ENCODE measurements around the gene MYO9A. TPM values are rescaled to one million over a fixed set of nuclear protein-coding genes. Genes with fewer than 3 reads are reported as not detected.
A peak's percentile ranks its signal among the peaks of the same experiment; 100 is the strongest.

Gene MYO9A
- total RNA-seq, 3 donors from 2014 or later, result 40.0 to 79.3 (median 41.8) TPM

DNA sequence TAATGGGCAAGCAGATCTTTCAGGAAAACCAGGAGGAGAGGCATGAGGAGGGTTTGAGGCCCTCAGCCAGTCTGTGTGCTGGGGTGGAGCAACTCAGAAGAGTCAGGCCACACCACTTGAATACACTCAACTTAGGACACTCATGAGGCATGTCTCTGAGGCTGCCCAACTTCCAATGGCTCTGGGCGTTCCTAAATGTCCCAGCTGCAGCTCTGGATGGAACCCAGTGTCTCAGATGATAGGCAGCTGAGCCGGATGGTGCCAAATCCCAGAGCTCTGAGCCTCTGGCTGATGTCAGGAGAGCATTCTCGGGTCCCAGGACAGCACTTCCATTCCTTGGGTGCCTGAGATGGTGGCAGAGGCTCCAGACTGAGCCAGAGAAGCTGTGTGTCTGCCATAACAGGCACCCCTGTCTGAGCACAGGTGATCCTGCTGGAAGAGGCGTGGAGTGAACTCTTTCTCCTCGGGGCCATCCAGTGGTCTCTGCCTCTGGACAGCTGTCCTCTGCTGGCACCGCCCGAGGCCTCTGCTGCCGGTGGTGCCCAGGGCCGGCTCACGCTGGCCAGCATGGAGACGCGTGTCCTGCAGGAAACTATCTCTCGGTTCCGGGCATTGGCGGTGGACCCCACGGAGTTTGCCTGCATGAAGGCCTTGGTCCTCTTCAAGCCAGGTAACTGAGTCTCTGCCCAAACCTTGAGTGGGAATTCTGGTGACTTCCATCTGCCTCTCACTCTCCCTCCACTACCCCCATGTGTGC, 304.8 kb downstream of the MYO9A start:
- intact Hi-C loops (cut with DNase I, micrococcal nuclease), result no loop called here

DNA sequence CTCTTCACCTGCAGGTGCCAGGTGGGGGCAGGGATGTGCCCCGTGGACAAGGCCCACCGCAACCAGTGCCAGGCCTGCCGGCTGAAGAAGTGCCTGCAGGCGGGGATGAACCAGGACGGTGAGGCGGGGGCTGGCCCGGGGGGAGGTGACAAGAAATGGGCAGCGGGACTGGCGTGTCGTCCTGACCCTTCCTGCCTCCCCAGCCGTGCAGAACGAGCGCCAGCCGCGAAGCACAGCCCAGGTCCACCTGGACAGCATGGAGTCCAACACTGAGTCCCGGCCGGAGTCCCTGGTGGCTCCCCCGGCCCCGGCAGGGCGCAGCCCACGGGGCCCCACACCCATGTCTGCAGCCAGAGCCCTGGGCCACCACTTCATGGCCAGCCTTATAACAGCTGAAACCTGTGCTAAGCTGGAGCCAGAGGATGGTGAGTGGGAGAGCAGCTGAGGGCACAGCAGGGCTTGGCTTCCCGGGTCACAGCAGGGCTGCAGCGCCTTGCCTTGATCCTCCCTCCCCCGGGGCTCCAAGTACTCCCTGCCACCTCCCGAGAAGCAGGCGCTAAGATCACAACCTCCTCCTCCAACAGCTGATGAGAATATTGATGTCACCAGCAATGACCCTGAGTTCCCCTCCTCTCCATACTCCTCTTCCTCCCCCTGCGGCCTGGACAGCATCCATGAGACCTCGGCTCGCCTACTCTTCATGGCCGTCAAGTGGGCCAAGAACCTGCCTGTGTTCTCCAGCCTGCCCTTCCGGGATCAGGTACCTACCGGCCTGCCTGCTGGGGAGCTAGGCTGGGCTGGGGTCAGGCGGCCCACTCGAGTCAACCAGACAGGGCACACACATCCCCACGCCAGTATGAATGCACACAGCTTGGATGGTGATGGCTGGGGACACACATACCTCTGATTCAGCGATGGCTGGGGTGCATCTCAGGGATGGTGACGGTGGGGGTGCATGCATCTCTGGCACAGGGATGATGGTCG, 305.9 kb downstream of the MYO9A start:
- H3K4me1 ChIP-seq (ENCODE audit: low read depth), result no peaks in the 10 kb centered on the region
- ATAC-seq (no peak), DNase-seq (no peak)
- intact Hi-C loops (cut with DNase I, micrococcal nuclease), result no loop called here
- no peaks in the 10 kb centered on the region for H3K36me3 ChIP-seq (ENCODE audit: low read depth)
- H3K9me3 ChIP-seq, result no peaks in the 10 kb centered on the region
- H3K4me3 ChIP-seq, result no peak overlapping the region
- TF ChIP-seq, protein P1, sequence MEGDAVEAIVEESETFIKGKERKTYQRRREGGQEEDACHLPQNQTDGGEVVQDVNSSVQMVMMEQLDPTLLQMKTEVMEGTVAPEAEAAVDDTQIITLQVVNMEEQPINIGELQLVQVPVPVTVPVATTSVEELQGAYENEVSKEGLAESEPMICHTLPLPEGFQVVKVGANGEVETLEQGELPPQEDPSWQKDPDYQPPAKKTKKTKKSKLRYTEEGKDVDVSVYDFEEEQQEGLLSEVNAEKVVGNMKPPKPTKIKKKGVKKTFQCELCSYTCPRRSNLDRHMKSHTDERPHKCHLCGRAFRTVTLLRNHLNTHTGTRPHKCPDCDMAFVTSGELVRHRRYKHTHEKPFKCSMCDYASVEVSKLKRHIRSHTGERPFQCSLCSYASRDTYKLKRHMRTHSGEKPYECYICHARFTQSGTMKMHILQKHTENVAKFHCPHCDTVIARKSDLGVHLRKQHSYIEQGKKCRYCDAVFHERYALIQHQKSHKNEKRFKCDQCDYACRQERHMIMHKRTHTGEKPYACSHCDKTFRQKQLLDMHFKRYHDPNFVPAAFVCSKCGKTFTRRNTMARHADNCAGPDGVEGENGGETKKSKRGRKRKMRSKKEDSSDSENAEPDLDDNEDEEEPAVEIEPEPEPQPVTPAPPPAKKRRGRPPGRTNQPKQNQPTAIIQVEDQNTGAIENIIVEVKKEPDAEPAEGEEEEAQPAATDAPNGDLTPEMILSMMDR (IDR thresholded peaks at IDR 0.05), result no peak

More for the DNA sequence above, 304.8 kb downstream of the MYO9A start:
- no peak for DNase-seq
- H3K36me3 ChIP-seq (ENCODE audit: low read depth), result no peaks in the 10 kb centered on the region
- H3K4me3 ChIP-seq, result no peak overlapping the region
- H3K4me1 ChIP-seq (ENCODE audit: low read depth), result no peaks in the 10 kb centered on the region
- no peaks in the 10 kb centered on the region for H3K9me3 ChIP-seq
- TF ChIP-seq, protein P1 (IDR thresholded peaks at IDR 0.05), result no peak
- peak; percentile 17 for ATAC-seq

DNA sequence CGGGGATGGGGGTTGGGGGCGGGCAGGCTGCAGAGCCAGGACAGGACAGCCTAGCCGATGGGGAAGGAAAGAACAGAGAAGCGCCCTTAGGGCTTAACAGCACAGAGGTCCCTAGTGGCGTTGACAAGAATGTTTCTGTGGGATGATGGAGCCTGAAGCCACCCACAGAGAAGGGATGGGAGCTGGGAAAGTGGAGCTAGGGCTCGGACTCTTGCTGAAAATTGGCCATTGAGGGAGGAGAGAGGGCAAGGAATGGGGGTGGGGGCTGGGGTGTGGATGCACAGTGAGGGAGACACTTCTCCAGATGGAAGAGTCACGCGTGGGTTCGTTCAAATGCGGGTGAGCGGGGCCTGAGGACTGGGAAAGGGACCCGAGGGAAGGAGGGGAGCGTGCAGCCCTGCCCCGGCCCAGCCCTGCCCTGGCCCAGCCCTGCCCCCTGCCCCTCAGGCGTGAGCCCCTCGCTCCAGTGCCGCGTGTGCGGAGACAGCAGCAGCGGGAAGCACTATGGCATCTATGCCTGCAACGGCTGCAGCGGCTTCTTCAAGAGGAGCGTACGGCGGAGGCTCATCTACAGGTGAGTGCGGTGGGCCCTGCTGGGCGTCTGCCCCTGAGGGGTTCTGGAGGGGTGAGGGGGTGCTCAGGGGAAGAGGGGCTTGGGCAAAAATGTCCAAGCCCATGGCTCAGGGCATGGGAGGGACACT, 306.8 kb downstream of the MYO9A start:
- no peak for ATAC-seq
- Histone ChIP-seq H3K36me3 (ENCODE audit: low read depth) (no peaks in the 10 kb centered on the region), H3K4me1 (ENCODE audit: low read depth) (no peaks in the 10 kb centered on the region), H3K4me3 (no peak overlapping the region), H3K9me3 (no peaks in the 10 kb centered on the region)
- no peak for DNase-seq
- intact Hi-C loops (cut with DNase I, micrococcal nuclease), result no loop called here
- TF ChIP-seq, protein P1 (IDR thresholded peaks at IDR 0.05), result no peak

DNA sequence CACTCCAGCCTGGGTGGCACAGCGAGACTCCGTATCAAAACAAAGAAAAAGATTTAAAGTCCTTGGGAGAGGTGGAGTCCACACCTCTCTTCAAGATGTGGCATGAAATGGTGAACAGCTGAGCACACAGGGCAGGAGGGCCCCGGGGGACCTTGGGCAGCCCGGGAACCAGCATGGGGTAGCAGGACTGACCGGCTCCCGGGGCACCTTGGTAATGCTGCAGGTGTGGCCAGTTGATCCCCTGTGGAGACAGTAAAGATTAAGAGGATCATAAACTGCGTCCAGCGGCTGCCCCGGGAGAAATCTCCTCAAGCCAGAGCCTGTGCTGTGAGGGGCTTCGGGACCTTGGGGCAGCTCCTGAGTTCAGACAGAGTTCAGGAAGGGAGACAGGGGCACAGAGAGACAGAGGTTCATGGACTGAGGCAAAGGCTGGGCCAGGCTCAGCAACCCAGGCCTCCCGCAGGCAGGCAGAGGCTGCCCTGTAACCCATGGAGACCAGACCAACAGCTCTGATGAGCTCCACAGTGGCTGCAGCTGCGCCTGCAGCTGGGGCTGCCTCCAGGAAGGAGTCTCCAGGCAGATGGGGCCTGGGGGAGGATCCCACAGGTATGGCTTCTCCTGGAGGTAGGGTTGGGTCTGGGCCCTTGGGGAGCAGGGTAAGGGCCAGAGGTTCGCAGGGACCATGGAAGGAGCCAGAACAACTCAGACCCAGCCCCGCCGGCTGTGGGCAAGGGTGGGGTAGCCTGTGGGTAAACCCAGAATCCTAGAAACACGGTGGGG, 307.5 kb downstream of the MYO9A start, which contains the start of gene NR2E3:
NR2E3 (plus strand) TSS at position 299 of the 780 bp plus-strand sequence; CDS start at position 489, 190 bp downstream.
- TF ChIP-seq, protein P1 (IDR thresholded peaks at IDR 0.05), result no peak
- H3K36me3 ChIP-seq (ENCODE audit: low read depth), result no peaks in the 10 kb centered on the region
- intact Hi-C loops (cut with DNase I, micrococcal nuclease), result no loop called here
- ATAC-seq (peak; percentile 43), DNase-seq (no peak)
- no peaks in the 10 kb centered on the region for H3K4me1 ChIP-seq (ENCODE audit: low read depth)
- H3K4me3 ChIP-seq, result no peak within 1 kb of the TSS
- H3K9me3 ChIP-seq, result no peaks in the 10 kb centered on the region
